HG03064 (cell line): ENCODE results near the gene SMOC1.

Experiments
- ATAC-seq: cut with Tn5 transposase; IDR thresholded peaks from one replicate; pipeline ENCODE4 v1.9.1; 2021; ENCODE audit warnings: low read depth; ENCODE audit not compliant: unreplicated experiment

SMOC1 gene

DNA sequence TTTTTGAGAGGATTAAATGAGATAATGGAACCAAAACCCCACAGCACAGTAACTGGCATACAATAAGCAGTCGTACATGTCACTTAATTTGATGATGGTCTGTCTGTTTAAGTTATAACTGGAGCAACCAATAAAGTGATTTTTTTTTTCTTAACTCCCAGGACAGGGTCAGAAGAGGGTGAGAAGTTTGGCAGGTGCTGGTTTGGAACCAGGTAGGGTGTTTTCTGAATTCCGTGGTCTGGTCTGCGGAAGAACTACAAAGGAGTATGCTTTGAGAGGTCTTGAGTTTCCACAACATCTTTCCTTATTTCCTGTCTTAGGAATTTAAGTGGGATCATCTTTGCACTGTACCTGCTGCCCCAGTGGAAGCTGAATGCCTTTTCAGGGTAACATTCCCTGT lies 197.8 kb downstream of the SMOC1 start:
- no peak for ATAC-seq

DNA sequence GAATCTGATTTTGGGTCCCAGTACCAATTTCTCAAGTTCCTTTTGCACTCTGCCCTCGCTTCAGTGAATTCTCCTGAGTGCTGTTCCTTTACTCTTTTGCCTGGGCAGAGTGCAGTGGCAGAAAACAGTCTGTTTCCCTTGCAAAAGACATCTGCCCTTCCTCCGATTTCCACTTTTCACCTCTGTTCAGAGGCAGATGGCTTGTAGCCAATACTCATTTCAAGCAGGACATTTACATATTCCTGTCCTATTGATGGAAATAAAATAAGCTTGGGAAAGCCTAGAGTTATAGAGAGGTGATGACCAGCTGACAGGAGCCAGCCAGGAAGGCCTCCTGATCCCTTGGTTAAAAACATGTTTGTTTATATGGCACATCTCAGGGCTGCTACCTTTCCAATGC lies 198.5 kb downstream of the SMOC1 start:
- ATAC-seq = no peak

DNA sequence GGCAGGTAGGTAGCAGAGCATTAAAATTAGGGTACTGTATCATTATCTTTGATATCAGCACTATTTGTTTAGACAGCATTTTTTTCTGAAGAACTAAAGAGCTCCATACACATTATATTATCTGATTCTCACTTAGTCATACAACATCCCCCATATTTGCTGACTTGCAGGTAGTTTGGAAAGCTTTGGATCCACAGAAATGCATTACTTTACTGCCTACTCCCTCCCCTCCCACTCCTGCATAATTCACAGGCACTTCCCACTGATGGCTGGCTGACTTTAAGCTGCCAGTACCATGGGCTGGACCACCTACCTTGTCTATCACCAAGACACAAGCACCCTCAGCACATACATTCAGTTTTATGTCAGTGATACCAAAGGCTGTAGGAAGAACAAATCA lies 199.1 kb downstream of the SMOC1 start:
- no peak for ATAC-seq

DNA sequence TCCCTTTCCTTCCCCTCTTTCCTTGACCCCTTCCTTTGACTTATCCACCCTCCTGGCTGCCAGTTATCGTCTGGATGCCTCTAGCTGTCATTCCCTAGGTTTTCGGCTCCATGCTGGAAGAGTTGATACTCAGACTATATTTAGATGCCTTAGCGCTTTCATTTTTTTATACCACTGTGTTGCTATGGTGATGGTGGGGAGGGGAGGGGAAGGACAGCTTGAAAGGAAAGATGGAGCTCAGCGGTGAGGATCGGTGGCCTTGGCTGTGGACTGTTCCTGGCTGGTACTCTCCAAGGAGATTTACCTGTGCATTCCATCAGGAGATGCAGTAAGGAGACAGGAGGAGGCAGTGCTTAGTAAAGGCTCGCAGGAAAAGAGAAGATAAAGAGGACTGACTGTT lies 200.9 kb downstream of the SMOC1 start:
- ATAC-seq = no peak
